H1 (cell line): ENCODE measurements around the gene NKG7. TPM values are rescaled to one million over a fixed set of nuclear protein-coding genes. Genes with fewer than 3 reads are reported as not detected.

Source experiments
- CTCF ChIA-PET: fragments of 300-600 bp; sonication (Branson Sonifier 250); formaldehyde crosslinking; loops from one replicate; lab custom pipeline; 2021; ENCODE audit not compliant: partially characterized antibody; lab: Charles Lee
- POLR2A ChIA-PET: fragments of 300-600 bp; sonication (Branson Sonifier 250); formaldehyde crosslinking; loops from one replicate; lab custom pipeline; 2021; ENCODE audit warnings: inconsistent platforms; ENCODE audit not compliant: partially characterized antibody; lab: Charles Lee
- DNase-seq, 2 experiments: peaks; one replicate each; pipeline versions ENCODE4 v3.0.0 to v3.0.0-alpha.2; 2010 to 2022; ENCODE audit warnings: low spot score in 2 of 2, low read depth in 1 of 2, mixed read lengths in 1 of 2
- FAIRE-seq: peaks from 2 replicates; lab custom pipeline; 2011; peaks lifted over from hg19 to GRCh38; lab: Jason Lieb, UNC
- H2AFZ ChIP-seq: 2 replicates; pipeline ENCODE4 v1.8.1; 2012; ENCODE audit warnings: low read length, inconsistent platforms
- H2AK5ac ChIP-seq: 2 replicates; pipeline ENCODE4 v1.6.1; 2013; ENCODE audit warnings: low read depth, low read length
- H2BK120ac ChIP-seq: replicated peaks from 2 replicates; pipeline ENCODE3; 2013; ENCODE audit warnings: low read depth, low read length, inconsistent platforms
- H2BK12ac ChIP-seq: 2 replicates; pipeline ENCODE4 v1.6.1; 2013; ENCODE audit warnings: low read depth, low read length
- H2BK15ac ChIP-seq: 2 replicates; pipeline ENCODE4 v1.6.1; 2013; ENCODE audit warnings: low read length
- H2BK20ac ChIP-seq: 2 replicates; pipeline ENCODE4 v1.6.1; 2013; ENCODE audit warnings: low read length
- H2BK5ac ChIP-seq: 2 replicates; pipeline ENCODE4 v1.6.1; 2013; ENCODE audit warnings: low read depth, low read length
- H3K14ac ChIP-seq: 2 replicates; pipeline ENCODE4 v1.6.1; 2013; ENCODE audit warnings: inconsistent platforms; ENCODE audit not compliant: insufficient read length
- H3K18ac ChIP-seq: 2 replicates; pipeline ENCODE4 v1.6.1; 2013; ENCODE audit warnings: low read length; ENCODE audit errors: extremely low read depth
- H3K23ac ChIP-seq: 2 replicates; pipeline ENCODE4 v1.6.1; 2013; ENCODE audit warnings: inconsistent platforms; ENCODE audit not compliant: insufficient read length
- H3K23me2 ChIP-seq: 2 replicates; pipeline ENCODE4 v1.6.1; 2013; ENCODE audit warnings: low read depth, low read length
- H3K27ac ChIP-seq: 2 replicates; pipeline ENCODE4 v1.6.1; 2011; ENCODE audit warnings: low read depth, low read length, inconsistent platforms
- H3K27me3 ChIP-seq, 4 experiments: replicated peaks in 1 of 4; 1 replicate in 1 of 4; 2 replicates in 3 of 4; pipeline versions ENCODE4 v1.6.1 to v1.8.1; 2011 to 2013; ENCODE audit warnings: low read length in 3 of 4, mild to moderate bottlenecking in 3 of 4, inconsistent platforms in 2 of 4, mixed read lengths in 2 of 4, moderate library complexity in 1 of 4; ENCODE audit not compliant: control insufficient read depth in 3 of 4, insufficient read depth in 3 of 4; ENCODE audit errors: extremely low read depth in 1 of 4
- H3K36me3 ChIP-seq, 4 experiments: 2 replicates each; pipeline versions ENCODE4 v1.6.1 to v1.8.1; 2011 to 2013; ENCODE audit warnings: mild to moderate bottlenecking in 4 of 4, low read length in 3 of 4, moderate library complexity in 2 of 4, control low read depth in 1 of 4, inconsistent platforms in 1 of 4; ENCODE audit not compliant: insufficient read depth in 4 of 4, control insufficient read depth in 2 of 4
- H3K4ac ChIP-seq: replicated peaks from 2 replicates; pipeline ENCODE3; 2013; ENCODE audit warnings: low read length, low read depth, mixed read lengths, inconsistent platforms; ENCODE audit not compliant: insufficient read length
- H3K4me1 ChIP-seq, 4 experiments: replicated peaks in 1 of 4; 1 replicate in 1 of 4; 2 replicates in 3 of 4; pipeline versions ENCODE4 v1.6.1 to v1.8.1; 2011 to 2013; ENCODE audit warnings: low read length in 3 of 4, inconsistent platforms in 2 of 4, mixed read lengths in 1 of 4; ENCODE audit not compliant: insufficient read depth in 4 of 4, control insufficient read depth in 3 of 4
- H3K4me2 ChIP-seq, 2 experiments: 2 replicates each; pipeline versions ENCODE4 v1.6.1 to v1.8.1; 2011 to 2013; ENCODE audit warnings: low read depth in 2 of 2, low read length in 2 of 2, control low read depth in 1 of 2, inconsistent platforms in 1 of 2, mild to moderate bottlenecking in 1 of 2; ENCODE audit not compliant: insufficient read depth in 1 of 2
- H3K4me3 ChIP-seq, 4 experiments: fragments of 200-600, 300-600 bp in 1 of 4; sonication (generic), shearing (Covaris generic), sonication (Bioruptor Twin) in 1 of 4; 2 replicates each; pipeline versions ENCODE4 v1.5.1 to v1.8.1; 2011 to 2016; ENCODE audit warnings: low read length in 4 of 4, low read depth in 3 of 4, control low read depth in 2 of 4, inconsistent platforms in 2 of 4, mild to moderate bottlenecking in 2 of 4, mixed read lengths in 1 of 4, moderate library complexity in 1 of 4; ENCODE audit not compliant: insufficient read depth in 2 of 4; ENCODE audit errors: extremely low read depth in 1 of 4
- H3K56ac ChIP-seq: replicated peaks from 2 replicates; pipeline ENCODE3; 2013; ENCODE audit warnings: low read depth, mild to moderate bottlenecking, mixed read lengths, low read length, inconsistent platforms; ENCODE audit not compliant: insufficient read length
- H3K79me1 ChIP-seq: 2 replicates; pipeline ENCODE4 v1.6.1; 2013; ENCODE audit warnings: low read depth, low read length, control low read depth
- H3K79me2 ChIP-seq, 2 experiments: 2 replicates each; pipeline versions ENCODE4 v1.6.1 to v1.8.1; 2012 to 2013; ENCODE audit warnings: low read length in 2 of 2, mild to moderate bottlenecking in 2 of 2, inconsistent platforms in 1 of 2; ENCODE audit not compliant: insufficient read depth in 2 of 2, control insufficient read depth in 1 of 2
- H3K9ac ChIP-seq, 4 experiments: replicated peaks in 1 of 4; 1 replicate in 1 of 4; 2 replicates in 3 of 4; pipeline versions ENCODE4 v1.6.1 to v1.8.1; 2011 to 2013; ENCODE audit warnings: low read depth in 3 of 4, low read length in 3 of 4, control low read depth in 2 of 4, mild to moderate bottlenecking in 2 of 4, moderate library complexity in 2 of 4, inconsistent platforms in 1 of 4; ENCODE audit errors: extremely low read depth in 1 of 4
- H3K9me3 ChIP-seq, 2 experiments: 2 replicates each; pipeline versions ENCODE4 v1.6.1 to v1.8.1; 2012 to 2013; ENCODE audit warnings: mild to moderate bottlenecking in 2 of 2, moderate library complexity in 2 of 2, control low read depth in 1 of 2, inconsistent platforms in 1 of 2, low read depth in 1 of 2, low read length in 1 of 2, mixed read lengths in 1 of 2; ENCODE audit not compliant: insufficient read depth in 2 of 2
- H4K20me1 ChIP-seq, 2 experiments: replicated peaks in 1 of 2; 2 replicates each; pipeline versions ENCODE3 to v1.8.1; 2011 to 2013; ENCODE audit warnings: inconsistent platforms in 2 of 2, low read length in 2 of 2, mild to moderate bottlenecking in 1 of 2; ENCODE audit not compliant: insufficient read depth in 2 of 2, control insufficient read depth in 1 of 2
- H4K5ac ChIP-seq: 2 replicates; pipeline ENCODE4 v1.6.1; 2013; ENCODE audit warnings: low read length, low read depth, mixed read lengths, inconsistent platforms; ENCODE audit not compliant: insufficient read length
- H4K8ac ChIP-seq: 2 replicates; pipeline ENCODE4 v1.8.0; 2013; ENCODE audit warnings: mild to moderate bottlenecking, moderate library complexity, low read length, inconsistent platforms; ENCODE audit not compliant: insufficient read depth; ENCODE audit errors: extremely low read depth
- H4K91ac ChIP-seq: replicated peaks from 2 replicates; pipeline ENCODE3; 2013; ENCODE audit warnings: low read length, mixed read lengths, inconsistent platforms; ENCODE audit not compliant: insufficient read length
- EP300 ChIP-seq, 2 experiments: IDR thresholded peaks; 1 replicate in 1 of 2; 2 replicates in 1 of 2; pipeline ENCODE4 v1.6.1; 2011 to 2012; ENCODE audit warnings: low read depth in 2 of 2, low read length in 2 of 2, mild to moderate bottlenecking in 2 of 2, borderline replicate concordance in 1 of 2, inconsistent platforms in 1 of 2, moderate library complexity in 1 of 2
- SAP30 ChIP-seq: fragments of 300-600 bp; sonication (generic); IDR thresholded peaks from 2 replicates; pipeline ENCODE4 v1.7.1; 2012; ENCODE audit warnings: low read length, moderate library complexity, mild to moderate bottlenecking, inconsistent platforms; ENCODE audit not compliant: insufficient read depth, insufficient replicate concordance
- SP1 ChIP-seq: IDR thresholded peaks from 2 replicates; pipeline ENCODE4 v1.6.1; 2011; ENCODE audit warnings: low read depth, low read length
- WGBS, 2 experiments: shearing (Covaris generic) in 1 of 2; methylation state at CpG; one replicate each; pipeline versions ENCODE4 v1.1.6 to v1.1.7; 2013 to 2015; ENCODE audit warnings: low lambda C conversion rate in 2 of 2, mixed read lengths in 2 of 2, inconsistent platforms in 1 of 2, low coverage in 1 of 2, missing lambda C conversion rate in 1 of 2; ENCODE audit not compliant: insufficient replicate concordance in 2 of 2, insufficient coverage in 1 of 2, insufficient read length in 1 of 2; ENCODE audit errors: extremely low coverage in 1 of 2, missing lambda C conversion rate in 1 of 2; 5-methylcytosine and 5-hydroxymethylcytosine counted together
- polyA plus RNA-seq, 7 experiments: library from polyadenylated mRNA; depleted of rRNA in 3 of 7; stranded (reverse) in 5 of 7; unstranded in 2 of 7; fragments of >200 nt in 5 of 7; fragments of 200-250 nt in 2 of 7; gene quantifications; 1 replicate in 5 of 7; 2 replicates in 1 of 7; 4 replicates in 1 of 7; pipeline versions ENCODE4 v1.2.1 to v1.2.3, GENCODE V29; 2011 to 2013; ENCODE audit warnings: missing spikeins in 2 of 7, mixed read lengths in 2 of 7
- total RNA-seq: library from RNA; stranded (reverse); fragmentation: NEBNext Ultra II Directional; extraction: Animal tissue kit (Norgen Biotek cat#: 25700); gene quantifications from 2 replicates; pipeline ENCODE4 v1.2.1, GENCODE V29; 2021

The NKG7 gene
- total and polyA plus RNA-seq, 2 of the 8 experiments (the other 6 are each of a cell fraction or from before 2014, with no cell fraction given): not detected

DNA sequence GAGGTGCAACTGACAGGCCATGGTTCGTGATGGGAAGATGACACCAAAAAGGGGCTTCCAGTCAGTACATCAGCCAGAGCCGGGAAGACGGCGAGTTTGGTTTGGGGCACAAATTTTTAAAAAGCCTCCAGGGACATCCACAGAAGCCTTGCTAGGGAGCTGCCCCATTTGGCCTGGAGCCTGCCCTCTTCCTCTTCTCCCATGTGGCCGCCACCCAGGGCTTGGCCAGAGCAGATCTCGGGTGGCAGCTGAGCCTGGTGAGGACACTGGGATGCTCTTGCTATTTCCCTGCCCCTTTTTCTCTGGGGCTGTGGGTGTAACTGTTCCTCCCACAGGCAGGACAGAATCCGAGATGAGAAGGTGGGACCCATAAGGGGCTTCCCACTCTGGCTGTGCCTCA lies 14.5 kb downstream of the NKG7 start:
- Histone ChIP-seq H2BK120ac (no peak overlapping the region), H3K79me2 (no peaks in the 10 kb centered on the region), H4K91ac (no peak overlapping the region), H3K18ac (no peak overlapping the region), H4K5ac (no peak overlapping the region), H2BK20ac (no peak overlapping the region), H3K23me2 (no peaks in the 10 kb centered on the region), H3K23ac (no peak overlapping the region), H4K8ac (no peak overlapping the region), H4K20me1 (no peaks in the 10 kb centered on the region), H2AFZ (no peak overlapping the region), H3K4me1 (peaks cover 5 to 9% (median 7%) of the 10 kb centered on the region in 4 experiments), H3K56ac (no peak overlapping the region), H3K79me1 (no peaks in the 10 kb centered on the region), H3K4me3 (no peak overlapping the region), H2AK5ac (no peak overlapping the region), H3K9ac (no peak overlapping the region), H2BK15ac (no peak overlapping the region), H3K9me3 (no peaks in the 10 kb centered on the region), H3K27me3 (no peaks in the 10 kb centered on the region), H2BK5ac (no peak overlapping the region), H2BK12ac (no peak overlapping the region), H3K4me2 (no peak overlapping the region), H3K36me3 (no peaks in the 10 kb centered on the region), H3K27ac (no peak overlapping the region), H3K14ac (no peak overlapping the region), H3K4ac (no peak overlapping the region)
- 91% methylated on average over 7 of the region's 7 CpGs; no CpG with 5 or more reads in 1 of the 2 experiments for WGBS, 2 experiments
- ChIA-PET POLR2A (no interaction called here), CTCF (no interaction called here)
- FAIRE-seq: no peak
- no peak for DNase-seq
- TF ChIP-seq EP300 (IDR thresholded peaks at IDR 0.05; ENCODE audit: borderline replicate concordance in 1 of 2, low read depth in 2 of 2, low read length in 2 of 2): no peak
- no peak for TF ChIP-seq SAP30
- no peak for TF ChIP-seq SP1
